GM12892 (cell line): ENCODE data around the gene RNF123.

Source experiments
- DNase-seq: peaks from one replicate; pipeline ENCODE4 v3.0.0; 2011; ENCODE audit not compliant: insufficient read length
- FAIRE-seq: peaks from 2 replicates; lab custom pipeline; 2011; peaks lifted over from hg19 to GRCh38; lab: Jason Lieb, UNC
- POLR2A ChIP-seq: IDR thresholded peaks from 2 replicates; pipeline ENCODE4 v1.6.1; 2011; ENCODE audit warnings: low read depth, low read length, control low read depth
- POLR2AphosphoS5 ChIP-seq: IDR thresholded peaks from 2 replicates; pipeline ENCODE4 v1.6.1; 2011; ENCODE audit warnings: low read depth, low read length, control low read depth
- TAF1 ChIP-seq: IDR thresholded peaks from 2 replicates; pipeline ENCODE4 v1.6.1; 2011; ENCODE audit warnings: low read depth, mild to moderate bottlenecking, control low read depth, low read length, borderline replicate concordance

The RNF123 gene

GRCh38 chr3:49750056-49750455 lies 60.7 kb downstream of the RNF123 start:
- TF ChIP-seq POLR2AphosphoS5: no peak
- no peak for TF ChIP-seq POLR2A
- TF ChIP-seq TAF1: no peak
- no peak for DNase-seq
- no peak for FAIRE-seq

GRCh38 chr3:49751501-49751900 lies 62.1 kb downstream of the RNF123 start:
- TF ChIP-seq TAF1: no peak
- no peak for TF ChIP-seq POLR2A
- no peak for TF ChIP-seq POLR2AphosphoS5

GRCh38 chr3:49754536-49754935 lies 65.2 kb downstream of the RNF123 start:
- no peak for DNase-seq
- TF ChIP-seq TAF1: no peak
- no peak for TF ChIP-seq POLR2AphosphoS5
- no peak for TF ChIP-seq POLR2A
- FAIRE-seq: peak; percentile 24

More at GRCh38 chr3:49751501-49751900, 62.1 kb downstream of the RNF123 start:
- FAIRE-seq: no peak
- no peak for DNase-seq

GRCh38 chr3:49756036-49756435 lies 66.7 kb downstream of the RNF123 start:
- TF ChIP-seq POLR2A: no peak
- no peak for TF ChIP-seq POLR2AphosphoS5
- no peak for TF ChIP-seq TAF1
- FAIRE-seq: no peak
- DNase-seq: no peak

- TF ChIP-seq POLR2AphosphoS5: no peak
- no peak for TF ChIP-seq TAF1
- no peak for TF ChIP-seq POLR2A
- FAIRE-seq: no peak
Observed at GRCh38 chr3:49757197-49757596, 67.8 kb downstream of the RNF123 start.

GRCh38 chr3:49759226-49759625 lies 69.9 kb downstream of the RNF123 start:
- TF ChIP-seq POLR2AphosphoS5: no peak
- DNase-seq (no peak), FAIRE-seq (no peak)

More at GRCh38 chr3:49757197-49757596, 67.8 kb downstream of the RNF123 start:
- no peak for DNase-seq

GRCh38 chr3:49761661-49762060 lies 72.3 kb downstream of the RNF123 start:
- TF ChIP-seq POLR2AphosphoS5 (no peak), TAF1 (no peak)
- DNase-seq (no peak), FAIRE-seq (no peak)

- FAIRE-seq (no peak), DNase-seq (no peak)
Observed at GRCh38 chr3:49763981-49764380, 74.6 kb downstream of the RNF123 start.

GRCh38 chr3:49769286-49769915 lies 80.0 kb downstream of the RNF123 start:
- DNase-seq: no peak
- no peak for FAIRE-seq
- TF ChIP-seq TAF1 (no peak), POLR2AphosphoS5 (no peak), POLR2A (no peak)

More at GRCh38 chr3:49763981-49764380, 74.6 kb downstream of the RNF123 start:
- no peak for TF ChIP-seq TAF1
- TF ChIP-seq POLR2A: no peak

GRCh38 chr3:49769926-49770325 lies 80.6 kb downstream of the RNF123 start:
- no peak for TF ChIP-seq POLR2AphosphoS5
- TF ChIP-seq POLR2A: no peak
- no peak for TF ChIP-seq TAF1
- no peak for FAIRE-seq
- no peak for DNase-seq
